A549 (cell line): ENCODE data around the gene MRPL2. TPM values are rescaled to one million over a fixed set of nuclear protein-coding genes. Genes with fewer than 3 reads are reported as not detected.

Source experiments
- ATAC-seq, 2 experiments: fragments of 200-7000 bp in 1 of 2; fragments of >200 bp in 1 of 2; cut with Nextera tagmentation in 1 of 2; cut with Tn5 transposase in 1 of 2; 3 replicates each; pipeline versions ENCODE4 v1.8.0 to v1.9.1; 2018 to 2020; ENCODE audit warnings: mild to moderate bottlenecking in 1 of 2, moderate library complexity in 1 of 2
- CTCF ChIA-PET: fragments of 300-600 bp; sonication (Branson Sonifier 250); formaldehyde crosslinking; extraction: SDS; loops from one replicate; lab custom pipeline; 2021; ENCODE audit warnings: antibody characterized with exemption, inconsistent platforms; lab: Yijun Ruan, JAX
- POLR2A ChIA-PET: fragments of 350-600 bp; formaldehyde crosslinking; extraction: SDS; loops from one replicate; lab custom pipeline; 2021; ENCODE audit warnings: antibody characterized with exemption, inconsistent platforms; lab: Yijun Ruan, JAX
- DNase-seq, 2 experiments: peaks; one replicate each; pipeline versions ENCODE4 v3.0.0 to v3.0.0-alpha.2; 2011 to 2016; ENCODE audit warnings: low read depth in 1 of 2, low spot score in 1 of 2
- FAIRE-seq: peaks from 2 replicates; lab custom pipeline; 2011; peaks lifted over from hg19 to GRCh38; lab: Jason Lieb, UNC
- H3K27ac ChIP-seq, 2 experiments: fragments of >200 bp; sonication (Bioruptor Twin); formaldehyde crosslinking; 3 replicates each; pipeline ENCODE4 v1.5.1; 2016 to 2017
- H3K4me1 ChIP-seq: fragments of >200 bp; sonication (Bioruptor Twin); formaldehyde crosslinking; 3 replicates; pipeline ENCODE4 v1.6.1; 2016
- H3K4me2 ChIP-seq: fragments of >200 bp; sonication (Bioruptor Twin); formaldehyde crosslinking; 3 replicates; pipeline ENCODE4 v1.6.1; 2016
- H3K4me3 ChIP-seq: fragments of >200 bp; sonication (Bioruptor Twin); formaldehyde crosslinking; 3 replicates; pipeline ENCODE4 v1.5.1; 2016
- H3K9me3 ChIP-seq: fragments of >200 bp; sonication (Bioruptor Twin); formaldehyde crosslinking; 3 replicates; pipeline ENCODE4 v1.6.1; 2016
- ATOH8 ChIP-seq: fragments of 250-450 bp; sonication (Bioruptor Pico); IDR thresholded peaks from 2 replicates; pipeline ENCODE4 v1.5.0; 2020; ENCODE audit warnings: low read depth, mild to moderate bottlenecking, moderate library complexity
- CBX2 ChIP-seq: fragments of 200-600 bp; sonication (generic); IDR thresholded peaks from 2 replicates; pipeline ENCODE4 v1.6.1; 2016; ENCODE audit warnings: low read depth, mild to moderate bottlenecking, borderline replicate concordance
- CEBPB ChIP-seq, 2 experiments: fragments of >200 bp in 1 of 2; sonication (Bioruptor Twin) in 1 of 2; formaldehyde crosslinking in 1 of 2; IDR thresholded peaks; 2 replicates each; pipeline ENCODE4 v1.6.1; 2012 to 2016
- EHMT2 ChIP-seq: fragments of 200-600 bp; sonication (generic); IDR thresholded peaks from 2 replicates; pipeline ENCODE4 v1.6.1; 2016; ENCODE audit warnings: antibody characterized with exemption, low read depth, mild to moderate bottlenecking, moderate library complexity
- ELK1 ChIP-seq: fragments of 150-350 bp; IDR thresholded peaks from 2 replicates; pipeline ENCODE4 v1.6.1; 2014; ENCODE audit warnings: low read depth, mild to moderate bottlenecking, low read length
- ESRRA ChIP-seq: fragments of 150-350 bp; IDR thresholded peaks from 2 replicates; pipeline ENCODE4 v1.6.1; 2014; ENCODE audit warnings: mild to moderate bottlenecking, low read length, borderline replicate concordance
- FOSB ChIP-seq: fragments of 250-450 bp; sonication (Bioruptor Pico); IDR thresholded peaks from 2 replicates; pipeline ENCODE4 v1.5.0; 2020; ENCODE audit warnings: mild to moderate bottlenecking, moderate library complexity
- FOSL2 ChIP-seq, 2 experiments: fragments of 450-650 bp in 1 of 2; fragments of >200 bp in 1 of 2; sonication (Bioruptor Twin) in 1 of 2; formaldehyde crosslinking; IDR thresholded peaks; 2 replicates each; pipeline versions ENCODE4 v1.5.0 to v1.6.1; 2016 to 2020; ENCODE audit warnings: mild to moderate bottlenecking in 1 of 2, moderate library complexity in 1 of 2
- FOXS1 ChIP-seq: fragments of 250-450 bp; sonication (Bioruptor Pico); IDR thresholded peaks from 2 replicates; pipeline ENCODE4 v1.5.0; 2020; ENCODE audit warnings: mild to moderate bottlenecking, moderate library complexity
- GATA3 ChIP-seq: IDR thresholded peaks from 2 replicates; pipeline ENCODE4 v1.6.1; 2012; ENCODE audit warnings: borderline replicate concordance
- HDAC2 ChIP-seq: fragments of 200-600 bp; sonication (generic); IDR thresholded peaks from 2 replicates; pipeline ENCODE4 v1.6.1; 2016
- HOXA7 ChIP-seq: fragments of 250-450 bp; sonication (Bioruptor Pico); IDR thresholded peaks from 2 replicates; pipeline ENCODE4 v1.5.0; 2020; ENCODE audit warnings: mild to moderate bottlenecking, moderate library complexity
- HOXB13 ChIP-seq: fragments of 250-450 bp; sonication (Bioruptor Pico); IDR thresholded peaks from 2 replicates; pipeline ENCODE4 v1.5.0; 2020; ENCODE audit warnings: low read depth, mild to moderate bottlenecking, moderate library complexity
- KDM5A ChIP-seq: fragments of 200-600 bp; sonication (generic); IDR thresholded peaks from 2 replicates; pipeline ENCODE4 v1.6.1; 2016; ENCODE audit warnings: antibody characterized with exemption, mild to moderate bottlenecking
- NPAS2 ChIP-seq: fragments of 250-450 bp; sonication (Bioruptor Pico); IDR thresholded peaks from 2 replicates; pipeline ENCODE4 v1.8.0; 2022; ENCODE audit warnings: mild to moderate bottlenecking, moderate library complexity, borderline replicate concordance
- PHF8 ChIP-seq: fragments of 200-600 bp; sonication (generic); IDR thresholded peaks from 2 replicates; pipeline ENCODE4 v1.6.1; 2016; ENCODE audit warnings: low read depth, mild to moderate bottlenecking, antibody characterized with exemption, moderate library complexity, borderline replicate concordance
- POLR2A ChIP-seq: IDR thresholded peaks from 2 replicates; pipeline ENCODE4 v1.6.1; 2012; ENCODE audit warnings: mild to moderate bottlenecking, low read length
- RAD21 ChIP-seq, 2 experiments: fragments of >200 bp in 1 of 2; sonication (Bioruptor Twin) in 1 of 2; formaldehyde crosslinking in 1 of 2; IDR thresholded peaks in 1 of 2; conservative IDR thresholded peaks in 1 of 2; 2 replicates in 1 of 2; 3 replicates in 1 of 2; pipeline ENCODE4 v1.6.1; 2012 to 2018; ENCODE audit warnings: inconsistent platforms in 1 of 2
- RARB ChIP-seq: fragments of 250-450 bp; sonication (Bioruptor Pico); IDR thresholded peaks from 2 replicates; pipeline ENCODE4 v1.8.0; 2021; ENCODE audit warnings: mild to moderate bottlenecking, moderate library complexity
- RCOR1 ChIP-seq: fragments of 150-350 bp; IDR thresholded peaks from 2 replicates; pipeline ENCODE4 v1.6.1; 2014; ENCODE audit warnings: antibody characterized with exemption, low read length, low read depth
- RFX5 ChIP-seq: fragments of 450-650 bp; IDR thresholded peaks from 2 replicates; pipeline ENCODE4 v1.7.1; 2014; ENCODE audit warnings: antibody characterized with exemption, mild to moderate bottlenecking, moderate library complexity
- RNF2 ChIP-seq: fragments of 200-600 bp; sonication (generic); IDR thresholded peaks from 2 replicates; pipeline ENCODE4 v1.6.1; 2016; ENCODE audit warnings: low read depth, mild to moderate bottlenecking, antibody characterized with exemption, moderate library complexity, borderline replicate concordance
- SMC3 ChIP-seq: fragments of >200 bp; sonication (Bioruptor Twin); formaldehyde crosslinking; IDR thresholded peaks from 3 replicates; pipeline ENCODE4 v1.6.1; 2018; ENCODE audit warnings: inconsistent platforms
- TFCP2L1 ChIP-seq: fragments of 250-450 bp; sonication (Bioruptor Pico); IDR thresholded peaks from 2 replicates; pipeline ENCODE4 v1.5.0; 2021; ENCODE audit warnings: mild to moderate bottlenecking
- TP53 ChIP-seq: fragments of 250-450 bp; sonication (Bioruptor Pico); IDR thresholded peaks from 2 replicates; pipeline ENCODE4 v1.5.0; 2021; ENCODE audit warnings: mild to moderate bottlenecking, moderate library complexity
- ZC3H11A ChIP-seq: fragments of 450-650 bp; IDR thresholded peaks from 2 replicates; pipeline ENCODE4 v1.6.1; 2014; ENCODE audit warnings: antibody characterized with exemption, mild to moderate bottlenecking
- ZNF302 ChIP-seq: fragments of 250-450 bp; sonication (Bioruptor Pico); IDR thresholded peaks from 2 replicates; pipeline ENCODE4 v1.9.0; 2021; ENCODE audit warnings: inconsistent platforms, mild to moderate bottlenecking, moderate library complexity
- WGBS: methylation state at CpG from one replicate; pipeline ENCODE4 v1.1.6; 2017; ENCODE audit errors: missing lambda C conversion rate; 5-methylcytosine and 5-hydroxymethylcytosine counted together
- polyA plus RNA-seq, 4 experiments: library from polyadenylated mRNA; depleted of rRNA in 3 of 4; stranded (reverse); fragments of >200 nt; fragmentation: RNase III in 1 of 4; extraction: RNeasy Plus Mini Kit Qiagen cat#74134 plus additional on column Dnase treatment in 1 of 4; gene quantifications; 2 replicates in 3 of 4; 3 replicates in 1 of 4; pipeline ENCODE4 v1.2.3, GENCODE V29; 2011 to 2017
- TF ChIP-seq, protein P1 (sequence below): fragments of 200-600 bp; sonication (generic); IDR thresholded peaks from 2 replicates; pipeline ENCODE4 v1.6.1; 2016; ENCODE audit warnings: antibody characterized with exemption, mild to moderate bottlenecking, moderate library complexity

The MRPL2 gene
- polyA plus RNA-seq, 2 of the 4 experiments (the other 2 are of a cell fraction), result 33.7 to 51.9 TPM

- POLR2A ChIA-PET, result interaction anchor here (0.6 to 2.1 kb wide), 4 partner anchors 20 to 108 kb away, joined by 3 to 15 read pairs (median 6); partner anchors contain the start of genes KLHDC3, MEA1 and PPP2R5D
- Histone ChIP-seq H3K4me2 (peak overlapping the region; percentile 98), H3K4me1 (peaks cover 14% of the 10 kb centered on the region), H3K4me3 (peak overlapping the region; percentile 94), H3K9me3 (no peaks in the 10 kb centered on the region), H3K27ac (peak overlapping the region; percentile 99 to 100)
- no peak for FAIRE-seq
- no peak for TF ChIP-seq ATOH8 (CRISPR knock-in tag)
- TF ChIP-seq CEBPB (IDR thresholded peaks at IDR 0.05), result no peak
- TF ChIP-seq SMC3, result no peak
- TF ChIP-seq POLR2A, result no peak
- no peak for TF ChIP-seq GATA3
- no peak for TF ChIP-seq RNF2
- no peak for TF ChIP-seq NPAS2 (CRISPR knock-in tag)
- TF ChIP-seq EHMT2, result no peak
- TF ChIP-seq RARB (CRISPR knock-in tag), result no peak
- no peak for TF ChIP-seq ZC3H11A
- TF ChIP-seq, protein P1, sequence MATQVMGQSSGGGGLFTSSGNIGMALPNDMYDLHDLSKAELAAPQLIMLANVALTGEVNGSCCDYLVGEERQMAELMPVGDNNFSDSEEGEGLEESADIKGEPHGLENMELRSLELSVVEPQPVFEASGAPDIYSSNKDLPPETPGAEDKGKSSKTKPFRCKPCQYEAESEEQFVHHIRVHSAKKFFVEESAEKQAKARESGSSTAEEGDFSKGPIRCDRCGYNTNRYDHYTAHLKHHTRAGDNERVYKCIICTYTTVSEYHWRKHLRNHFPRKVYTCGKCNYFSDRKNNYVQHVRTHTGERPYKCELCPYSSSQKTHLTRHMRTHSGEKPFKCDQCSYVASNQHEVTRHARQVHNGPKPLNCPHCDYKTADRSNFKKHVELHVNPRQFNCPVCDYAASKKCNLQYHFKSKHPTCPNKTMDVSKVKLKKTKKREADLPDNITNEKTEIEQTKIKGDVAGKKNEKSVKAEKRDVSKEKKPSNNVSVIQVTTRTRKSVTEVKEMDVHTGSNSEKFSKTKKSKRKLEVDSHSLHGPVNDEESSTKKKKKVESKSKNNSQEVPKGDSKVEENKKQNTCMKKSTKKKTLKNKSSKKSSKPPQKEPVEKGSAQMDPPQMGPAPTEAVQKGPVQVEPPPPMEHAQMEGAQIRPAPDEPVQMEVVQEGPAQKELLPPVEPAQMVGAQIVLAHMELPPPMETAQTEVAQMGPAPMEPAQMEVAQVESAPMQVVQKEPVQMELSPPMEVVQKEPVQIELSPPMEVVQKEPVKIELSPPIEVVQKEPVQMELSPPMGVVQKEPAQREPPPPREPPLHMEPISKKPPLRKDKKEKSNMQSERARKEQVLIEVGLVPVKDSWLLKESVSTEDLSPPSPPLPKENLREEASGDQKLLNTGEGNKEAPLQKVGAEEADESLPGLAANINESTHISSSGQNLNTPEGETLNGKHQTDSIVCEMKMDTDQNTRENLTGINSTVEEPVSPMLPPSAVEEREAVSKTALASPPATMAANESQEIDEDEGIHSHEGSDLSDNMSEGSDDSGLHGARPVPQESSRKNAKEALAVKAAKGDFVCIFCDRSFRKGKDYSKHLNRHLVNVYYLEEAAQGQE, result no peak
- no peak for TF ChIP-seq ESRRA
- DNase-seq, result peak in 1 of 2 experiments; percentile 17
- CTCF ChIA-PET, result interaction anchor here (0.5 to 1.9 kb wide), 3 partner anchors 27 to 91 kb away, joined by 3 to 6 read pairs (median 4); no protein-coding TSS in a partner anchor
- ATAC-seq, result peak; percentile 57 to 66
- 15% methylated on average over 21 of the region's 22 CpGs for WGBS
These were observed 6.2 kb downstream of the MRPL2 start for GRCh38 chr6:43052842-43053544.

- DNase-seq (no peak), ATAC-seq (no peak), FAIRE-seq (no peak)
- no peaks in the 10 kb centered on the region for H3K9me3 ChIP-seq
- ChIA-PET CTCF (interaction anchor here (0.5 kb wide), 1 partner anchor 88 kb away, joined by 3 read pairs; no protein-coding TSS in a partner anchor), POLR2A (interaction anchor here (1.1 kb wide), 1 partner anchor 12 kb away, joined by 3 read pairs; no protein-coding TSS in a partner anchor)
- H3K27ac ChIP-seq, result peak overlapping the region; percentile 99 to 100; a peak in 5 of 6 replicates
- TF ChIP-seq NPAS2 (CRISPR knock-in tag) (no peak), FOXS1 (CRISPR knock-in tag) (no peak), ZNF302 (no peak), HOXA7 (CRISPR knock-in tag) (no peak), RFX5 (no peak), FOSL2 (IDR thresholded peaks at IDR 0.05) (no peak), FOSL2 (CRISPR knock-in tag; IDR thresholded peaks at IDR 0.05) (no peak), TFCP2L1 (no peak), RAD21 (conservative IDR thresholded peaks at IDR 0.05 in 1 of 2, IDR thresholded peaks at IDR 0.05 in 1 of 2) (no peak), ELK1 (no peak), TP53 (CRISPR knock-in tag) (no peak), RCOR1 (no peak), HDAC2 (no peak), HOXB13 (no peak), RARB (CRISPR knock-in tag) (no peak), KDM5A (no peak), FOSB (CRISPR knock-in tag) (no peak), ATOH8 (CRISPR knock-in tag) (no peak), PHF8 (no peak), CBX2 (no peak)
- H3K4me3 ChIP-seq, result peak overlapping the region; percentile 94
- peak overlapping the region; percentile 98 for H3K4me2 ChIP-seq
- 94% methylated on average over 7 of the region's 19 CpGs for WGBS
- peaks cover 13% of the 10 kb centered on the region for H3K4me1 ChIP-seq
These were observed 6.9 kb downstream of the MRPL2 start for GRCh38 chr6:43052225-43052841.
